IPS DF 6.9 (cell line): ENCODE results near the gene ISM2.

ENCODE experiments used
- DNase-seq: peaks from one replicate; pipeline ENCODE4 v3.0.0-alpha.2; 2013; ENCODE audit warnings: low read depth, low spot score
- H3K27ac ChIP-seq: one replicate; pipeline ENCODE4 v1.5.1; 2013; ENCODE audit warnings: low read length, control low read depth
- H3K27me3 ChIP-seq: 2 replicates; pipeline ENCODE4 v1.6.1; 2013; ENCODE audit warnings: mild to moderate bottlenecking, low read length; ENCODE audit not compliant: control insufficient read depth, insufficient read depth
- H3K36me3 ChIP-seq: 2 replicates; pipeline ENCODE4 v1.6.1; 2013; ENCODE audit warnings: low read length; ENCODE audit not compliant: control insufficient read depth, insufficient read depth
- H3K4me1 ChIP-seq: 2 replicates; pipeline ENCODE4 v1.6.1; 2013; ENCODE audit warnings: low read length; ENCODE audit not compliant: control insufficient read depth, insufficient read depth
- H3K4me3 ChIP-seq: 2 replicates; pipeline ENCODE4 v1.5.1; 2013; ENCODE audit warnings: mild to moderate bottlenecking, low read length
- H3K9me3 ChIP-seq: 2 replicates; pipeline ENCODE4 v1.6.1; 2013; ENCODE audit warnings: low read length, inconsistent platforms; ENCODE audit not compliant: control insufficient read depth, insufficient read depth
- WGBS: extraction: QIAGEN DNeasy Blood & Tissue Kit; methylation state at CpG from one replicate; pipeline ENCODE4 v1.1.7; 2013; ENCODE audit warnings: mixed read lengths, missing lambda C conversion rate; ENCODE audit not compliant: insufficient read length, insufficient coverage; 5-methylcytosine and 5-hydroxymethylcytosine counted together

The ISM2 gene

GRCh38 chr14:77438596-77438995 lies 60.0 kb downstream of the ISM2 start:
- Histone ChIP-seq H3K4me1 (no peaks in the 10 kb centered on the region), H3K27me3 (no peaks in the 10 kb centered on the region), H3K27ac (no peak overlapping the region), H3K4me3 (no peak overlapping the region), H3K36me3 (no peaks in the 10 kb centered on the region; the same call in 1 of the 2 replicates), H3K9me3 (no peaks in the 10 kb centered on the region)
- WGBS = no CpG with 5 or more reads among the region's 1 CpG
- DNase-seq = no peak

- H3K27ac ChIP-seq = no peak overlapping the region
- no peaks in the 10 kb centered on the region for H3K9me3 ChIP-seq
- H3K4me1 ChIP-seq = no peaks in the 10 kb centered on the region
- no peak for DNase-seq
- WGBS = no CpG with 5 or more reads among the region's 3 CpGs
- no peak overlapping the region for H3K4me3 ChIP-seq
- no peaks in the 10 kb centered on the region for H3K27me3 ChIP-seq
- no peaks in the 10 kb centered on the region for H3K36me3 ChIP-seq
Measured at GRCh38 chr14:77436042-77436441, 62.6 kb downstream of the ISM2 start.

DNA sequence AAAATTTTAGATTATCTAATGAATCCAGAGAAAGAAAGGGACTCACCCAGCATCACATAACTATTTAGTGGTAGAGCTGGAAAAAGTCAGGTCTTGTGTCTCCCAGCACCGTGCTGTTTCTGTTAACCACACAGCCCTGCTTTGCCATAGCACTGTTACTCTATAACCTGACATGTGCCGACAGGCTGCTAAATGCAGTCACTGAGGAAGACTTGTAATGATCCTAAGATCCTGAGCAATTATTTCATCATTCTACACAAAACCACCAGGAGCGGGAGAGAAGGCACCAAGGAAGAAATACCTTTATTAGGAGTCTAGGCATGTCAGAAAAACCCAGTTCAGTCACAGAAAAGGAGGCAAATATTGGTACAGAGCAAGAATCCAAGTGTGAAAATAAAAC lies 72.2 kb downstream of the ISM2 start:
- no peaks in the 10 kb centered on the region for H3K9me3 ChIP-seq
- DNase-seq = no peak
- no peak overlapping the region for H3K4me3 ChIP-seq
- peaks cover 2% of the 10 kb centered on the region; the same call in 1 of the 2 replicates for H3K4me1 ChIP-seq
- peaks cover 11% of the 10 kb centered on the region for H3K36me3 ChIP-seq
- no peak overlapping the region for H3K27ac ChIP-seq
- no peaks in the 10 kb centered on the region for H3K27me3 ChIP-seq
- WGBS = no CpG with 5 or more reads among the region's 3 CpGs

- peak; percentile 7 for DNase-seq
- Histone ChIP-seq H3K9me3 (no peaks in the 10 kb centered on the region), H3K4me1 (peaks cover 2% of the 10 kb centered on the region; the same call in 1 of the 2 replicates), H3K4me3 (no peak overlapping the region), H3K27ac (no peak overlapping the region), H3K36me3 (peaks cover 11% of the 10 kb centered on the region), H3K27me3 (no peaks in the 10 kb centered on the region)
- WGBS = no CpG with 5 or more reads among the region's 3 CpGs
Measured at GRCh38 chr14:77424862-77425261, 73.8 kb downstream of the ISM2 start.
